Pancreas (tissue), 10 donors: Measurements from ENCODE around the gene SULF2. TPM values are rescaled to one million over a fixed set of nuclear protein-coding genes. Genes with fewer than 3 reads are reported as not detected.
A peak's percentile ranks its signal among the peaks of the same experiment; 100 is the strongest.

Experiments
- ATAC-seq, 4 donors: fragments of 200-7000 bp; cut with Tn5 transposase; one replicate each; pipeline versions ENCODE4 v1.8.0 to v1.9.1; 2020; ENCODE audit warnings: mild to moderate bottlenecking in 4 of 4, moderate library complexity in 4 of 4
- DNase-seq, 6 donors: peaks; one replicate each; pipeline ENCODE4 v3.0.0-alpha.2; 2020
- FAIRE-seq: peaks from 2 replicates; lab custom pipeline; 2012; peaks lifted over from hg19 to GRCh38; lab: Jason Lieb, UNC
- H3K27ac ChIP-seq, 4 donors: fragments of 200-600 bp; sonication (generic); 1 replicate in 3 of 4; 2 replicates in 1 of 4; pipeline versions ENCODE4 v1.5.0 to v1.8.0; 2020
- H3K27me3 ChIP-seq, 4 donors: fragments of 200-600 bp; one replicate each; pipeline ENCODE4 v1.8.0; 2021
- H3K36me3 ChIP-seq, 3 donors: fragments of 200-600 bp; sonication (generic) in 1 of 3; one replicate each; pipeline versions ENCODE4 v1.5.0 to v1.8.0; 2020 to 2021
- H3K4me1 ChIP-seq, 3 donors: fragments of 200-600 bp; one replicate each; pipeline ENCODE4 v1.8.0; 2021
- H3K4me3 ChIP-seq, 4 donors: fragments of 200-600 bp; sonication (generic) in 2 of 4; one replicate each; pipeline versions ENCODE4 v1.5.0 to v1.8.0; 2020 to 2021
- H3K9me3 ChIP-seq, 4 donors: fragments of 200-600 bp; one replicate each; pipeline ENCODE4 v1.8.0; 2021
- WGBS, 2 donors: extraction: QIAGEN DNeasy Blood & Tissue Kit; methylation state at CpG; one replicate each; pipeline ENCODE4 v1.1.7; 2013; 5-methylcytosine and 5-hydroxymethylcytosine counted together
- intact Hi-C, 3 donors: fragments of 100-400 bp; cut with DNase I; formaldehyde crosslinking; loops; one replicate each; pipeline versions ENCODE4 v1.11.1 to v1.14.2; 2022
- polyA plus RNA-seq, 2 donors: library from polyadenylated mRNA; stranded (reverse); fragments of 200-250 nt; gene quantifications; one replicate each; pipeline ENCODE4 v1.2.3, GENCODE V29; 2013
- total RNA-seq, 6 donors: library from RNA; stranded (reverse); fragmentation: NEBNext Ultra II Directional in 4 of 6; extraction: Animal tissue kit (Norgen Biotek cat#: 25700) in 4 of 6; gene quantifications; one replicate each; pipeline versions ENCODE4 v1.2.1 to v1.2.4, GENCODE V29; 2021 to 2023
- TF ChIP-seq, protein P1 (sequence below), 4 donors: fragments of 200-600 bp; sonication (generic) in 3 of 4; IDR thresholded peaks; one replicate each; pipeline versions ENCODE4 v1.5.0 to v1.8.0; 2021; ENCODE audit warnings: antibody characterized with exemption in 4 of 4
- donor health status: healthy with polysubstance abuse.
- donor health status: DM: no; HTN: no; CAD: no; lungs with moderate emphysema.
- donor health status: DM: no; HTN: no; CAD: no.
- donor health status: control.
- donor health status: control.
- donor health status: Bipolar disorder and iron deficiency.
- donor health status: DM: yes; HTN: yes; CAD: no.
- donor health status: DM: no; HTN: no; CAD: no.
- donor health status: DM: no; HTN: no; CAD: no.
- donor health status: DM: yes; HTN: yes; CAD: no.

Gene SULF2
- total and polyA plus RNA-seq, 8 donors: 4.5 to 41.7 (median 9.2) TPM

GRCh38 chr20:47610247-47610944, 174.9 kb downstream of the SULF2 start:
- intact Hi-C loops: no loop called here
- H3K9me3 ChIP-seq: no peaks in the 10 kb centered on the region
- no peaks in the 10 kb centered on the region for H3K36me3 ChIP-seq
- H3K27ac ChIP-seq: peak overlapping the region in 1 of 4 donors; percentile 3
- no peaks in the 10 kb centered on the region for H3K27me3 ChIP-seq
- TF ChIP-seq, protein P1, sequence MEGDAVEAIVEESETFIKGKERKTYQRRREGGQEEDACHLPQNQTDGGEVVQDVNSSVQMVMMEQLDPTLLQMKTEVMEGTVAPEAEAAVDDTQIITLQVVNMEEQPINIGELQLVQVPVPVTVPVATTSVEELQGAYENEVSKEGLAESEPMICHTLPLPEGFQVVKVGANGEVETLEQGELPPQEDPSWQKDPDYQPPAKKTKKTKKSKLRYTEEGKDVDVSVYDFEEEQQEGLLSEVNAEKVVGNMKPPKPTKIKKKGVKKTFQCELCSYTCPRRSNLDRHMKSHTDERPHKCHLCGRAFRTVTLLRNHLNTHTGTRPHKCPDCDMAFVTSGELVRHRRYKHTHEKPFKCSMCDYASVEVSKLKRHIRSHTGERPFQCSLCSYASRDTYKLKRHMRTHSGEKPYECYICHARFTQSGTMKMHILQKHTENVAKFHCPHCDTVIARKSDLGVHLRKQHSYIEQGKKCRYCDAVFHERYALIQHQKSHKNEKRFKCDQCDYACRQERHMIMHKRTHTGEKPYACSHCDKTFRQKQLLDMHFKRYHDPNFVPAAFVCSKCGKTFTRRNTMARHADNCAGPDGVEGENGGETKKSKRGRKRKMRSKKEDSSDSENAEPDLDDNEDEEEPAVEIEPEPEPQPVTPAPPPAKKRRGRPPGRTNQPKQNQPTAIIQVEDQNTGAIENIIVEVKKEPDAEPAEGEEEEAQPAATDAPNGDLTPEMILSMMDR (IDR thresholded peaks at IDR 0.05): no peak
- H3K4me1 ChIP-seq: peaks cover 0 to 8% (median 3%) of the 10 kb centered on the region in 3 donors
- FAIRE-seq: no peak
- WGBS, 2 donors: 82 to 88% methylated on average over 6 of the region's 6 CpGs
- DNase-seq: no peak
- no peak overlapping the region for H3K4me3 ChIP-seq
- peak in 3 of 4 donors; percentile 64 to 84 (median 82) for ATAC-seq

GRCh38 chr20:47609001-47609400, 176.3 kb downstream of the SULF2 start:
- Histone ChIP-seq H3K36me3 (no peaks in the 10 kb centered on the region), H3K27ac (no peak overlapping the region), H3K4me3 (no peak overlapping the region), H3K9me3 (no peaks in the 10 kb centered on the region), H3K4me1 (peaks cover 0 to 11% (median 6%) of the 10 kb centered on the region in 3 donors), H3K27me3 (no peaks in the 10 kb centered on the region)
- TF ChIP-seq, protein P1 (IDR thresholded peaks at IDR 0.05): no peak
- FAIRE-seq (no peak), ATAC-seq (no peak), DNase-seq (no peak)
- intact Hi-C loops: no loop called here
- WGBS, 2 donors: 88 to 92% methylated on average over 5 of the region's 5 CpGs
